Naive thymus-derived CD4-positive, alpha-beta T cell (primary cell): ENCODE measurements around the gene GLP1R. TPM values are rescaled to one million over a fixed set of nuclear protein-coding genes. Genes with fewer than 3 reads are reported as not detected.
A peak's percentile ranks its signal among the peaks of the same experiment; 100 is the strongest.

Source experiments
- ATAC-seq: fragments of 150-1000 bp; cut with Tn5 transposase; 2 replicates; pipeline ENCODE4 v1.10.0; 2021; ENCODE audit warnings: mild to moderate bottlenecking, moderate library complexity
- CTCF ChIA-PET: fragments of 350-600 bp; sonication (Branson Sonifier 250); formaldehyde crosslinking; loops from one replicate; lab custom pipeline; 2021; ENCODE audit warnings: antibody characterized with exemption; lab: Charles Lee
- POLR2A ChIA-PET: fragments of 350-600 bp; sonication (Branson Sonifier 250); formaldehyde crosslinking; loops from one replicate; lab custom pipeline; 2021; ENCODE audit warnings: antibody characterized with exemption, inconsistent platforms; lab: Charles Lee
- DNase-seq, 9 donors: peaks; one replicate each; pipeline versions ENCODE4 v3.0.0 to v3.0.0-alpha.2; 2020 to 2022; ENCODE audit warnings: mixed read lengths in 1 of 9
- H3K27ac ChIP-seq: one replicate; pipeline ENCODE4 v1.7.0; 2013; ENCODE audit warnings: mild to moderate bottlenecking, low read depth, low read length, moderate library complexity
- H3K27me3 ChIP-seq, 2 donors: one replicate each; pipeline ENCODE4 v1.7.0; 2013; ENCODE audit warnings: low read length in 2 of 2, mild to moderate bottlenecking in 2 of 2, moderate library complexity in 2 of 2; ENCODE audit not compliant: control insufficient read depth in 2 of 2, insufficient read depth in 2 of 2
- H3K36me3 ChIP-seq, 3 experiments: 1 replicate in 2 of 3; 2 replicates in 1 of 3; pipeline ENCODE4 v1.7.0; 2013; ENCODE audit warnings: low read length in 3 of 3, mild to moderate bottlenecking in 3 of 3, moderate library complexity in 1 of 3; ENCODE audit not compliant: insufficient read depth in 3 of 3, control insufficient read depth in 2 of 3
- H3K4me1 ChIP-seq, 2 donors: one replicate each; pipeline ENCODE4 v1.7.0; 2013; ENCODE audit warnings: low read length in 2 of 2, mild to moderate bottlenecking in 2 of 2, moderate library complexity in 1 of 2; ENCODE audit not compliant: control insufficient read depth in 2 of 2, insufficient read depth in 2 of 2
- H3K4me3 ChIP-seq: 2 replicates; pipeline ENCODE4 v1.7.0; 2013; ENCODE audit warnings: mild to moderate bottlenecking, low read length
- H3K9me3 ChIP-seq, 3 experiments: 1 replicate in 2 of 3; 2 replicates in 1 of 3; pipeline ENCODE4 v1.7.0; 2013; ENCODE audit warnings: low read length in 3 of 3; ENCODE audit not compliant: control insufficient read depth in 2 of 3
- H3K27ac Mint-ChIP-seq, 9 donors: one replicate each; pipeline ENCODE4 v1.8.0; 2020 to 2022; ENCODE audit warnings: mixed read lengths in 9 of 9, mild to moderate bottlenecking in 8 of 9, moderate library complexity in 5 of 9, inconsistent platforms in 2 of 9
- H3K27me3 Mint-ChIP-seq, 5 donors: one replicate each; pipeline ENCODE4 v1.8.0; 2021 to 2022; ENCODE audit warnings: mixed read lengths in 5 of 5, mild to moderate bottlenecking in 1 of 5
- H3K36me3 Mint-ChIP-seq, 5 donors: one replicate each; pipeline ENCODE4 v1.8.0; 2020 to 2022; ENCODE audit warnings: mixed read lengths in 5 of 5, mild to moderate bottlenecking in 3 of 5, inconsistent platforms in 1 of 5
- H3K4me1 Mint-ChIP-seq, 7 donors: one replicate each; pipeline ENCODE4 v1.8.0; 2020 to 2022; ENCODE audit warnings: mixed read lengths in 7 of 7, mild to moderate bottlenecking in 3 of 7, inconsistent platforms in 1 of 7
- H3K4me3 Mint-ChIP-seq, 10 donors: one replicate each; pipeline ENCODE4 v1.8.0; 2020 to 2022; ENCODE audit warnings: mild to moderate bottlenecking in 10 of 10, mixed read lengths in 10 of 10, moderate library complexity in 6 of 10, inconsistent platforms in 2 of 10
- H3K9me3 Mint-ChIP-seq, 11 donors: one replicate each; pipeline ENCODE4 v1.8.0; 2020 to 2022; ENCODE audit warnings: mixed read lengths in 11 of 11, mild to moderate bottlenecking in 4 of 11, inconsistent platforms in 1 of 11, moderate library complexity in 1 of 11
- intact Hi-C, 2 donors: fragments of 100-400 bp; cut with micrococcal nuclease; formaldehyde crosslinking; loops; one replicate each; pipeline ENCODE4 v1.15.1; 2023
- polyA plus RNA-seq, 2 donors: library from polyadenylated mRNA; unstranded; fragments of 300-500 nt; fragmentation: Illumina TruSeq; gene quantifications; one replicate each; pipeline ENCODE4 v1.2.3, GENCODE V29; 2021
- total RNA-seq, 6 experiments: library from RNA in 5 of 6; stranded (reverse) in 5 of 6; gene quantifications; 1 replicate in 5 of 6; 2 replicates in 1 of 6; pipeline ENCODE4 v1.2.3 and lab custom pipeline; 2021 to 2026

The GLP1R gene
- total and polyA plus RNA-seq, 7 experiments from 2014 or later = not detected

- peaks cover 0 to 1% (median 0%) of the 10 kb centered on the region in 11 donors for H3K9me3 Mint-ChIP-seq
- peaks cover 19 to 43% (median 36%) of the 10 kb centered on the region in 5 donors for H3K27me3 Mint-ChIP-seq
- Histone ChIP-seq H3K4me3 (no peak overlapping the region), H3K9me3 (no peaks in the 10 kb centered on the region), H3K27ac (no peak overlapping the region), H3K36me3 (no peaks in the 10 kb centered on the region), H3K4me1 (no peaks in the 10 kb centered on the region), H3K27me3 (no peaks in the 10 kb centered on the region)
- intact Hi-C loops = no loop called here
- no peaks in the 10 kb centered on the region for H3K36me3 Mint-ChIP-seq
- no peak overlapping the region for H3K4me3 Mint-ChIP-seq
- no peak overlapping the region for H3K27ac Mint-ChIP-seq
- DNase-seq (no peak), ATAC-seq (no peak)
- peaks cover 0 to 17% (median 0%) of the 10 kb centered on the region in 7 donors for H3K4me1 Mint-ChIP-seq
- CTCF ChIA-PET = no interaction called here
- POLR2A ChIA-PET = no interaction called here
These were observed 35.9 kb downstream of the GLP1R start for GRCh38 chr6:39084506-39084905.

DNA sequence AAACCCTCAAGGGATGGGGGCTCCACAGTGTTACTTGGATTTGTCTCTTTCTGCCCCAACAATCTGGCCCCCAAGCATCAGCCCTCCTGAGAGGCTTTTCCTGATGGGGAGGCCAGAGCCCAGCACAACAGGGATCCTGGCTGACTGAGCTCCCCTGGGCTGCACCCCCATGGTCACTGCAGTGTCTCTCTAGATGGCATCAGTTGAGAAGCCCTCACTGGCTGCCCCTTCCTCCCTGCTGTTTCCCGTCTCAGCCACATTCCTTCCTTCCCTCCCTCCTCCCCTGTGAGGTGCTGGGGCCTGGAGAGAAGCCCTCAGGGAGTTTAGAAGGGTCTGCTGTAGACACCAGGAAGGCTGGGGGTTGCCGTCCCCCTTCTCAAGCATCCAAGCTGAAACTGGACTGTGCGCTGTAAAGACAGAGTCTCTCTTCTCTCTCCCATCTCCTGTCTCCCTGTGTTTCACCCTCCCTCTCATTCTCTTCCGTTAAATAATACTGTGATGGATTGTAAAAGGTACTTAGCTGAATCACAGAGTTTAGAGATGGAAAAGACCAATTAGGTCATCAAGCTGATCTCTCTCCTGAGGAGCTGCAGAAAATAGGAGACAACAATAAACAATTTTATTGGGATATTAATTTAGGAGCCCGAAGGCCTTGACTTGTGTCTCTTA, 36.7 kb downstream of the GLP1R start:
- CTCF ChIA-PET = no interaction called here
- POLR2A ChIA-PET = no interaction called here
- H3K9me3 Mint-ChIP-seq = peaks cover 0 to 1% (median 0%) of the 10 kb centered on the region in 11 donors

DNA sequence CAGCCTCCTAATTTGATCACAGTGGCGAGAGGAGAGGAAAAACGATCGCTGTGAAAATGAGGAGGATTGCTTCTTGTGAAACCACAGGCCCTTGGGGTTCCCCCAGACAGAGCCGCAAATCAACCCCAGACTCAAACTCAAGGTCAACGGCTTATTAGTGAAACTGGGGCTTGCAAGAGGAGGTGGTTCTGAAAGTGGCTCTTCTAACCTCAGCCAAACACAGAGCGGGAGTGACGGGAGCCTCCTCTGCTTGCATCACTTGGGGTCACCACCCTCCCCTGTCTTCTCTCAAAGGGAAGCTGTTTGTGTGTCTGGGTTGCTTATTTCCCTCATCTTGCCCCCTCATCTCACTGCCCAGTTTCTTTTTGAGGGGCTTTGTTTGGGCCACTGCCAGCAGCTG, 37.7 kb downstream of the GLP1R start:
- intact Hi-C loops = no loop called here
- H3K27ac Mint-ChIP-seq = no peak overlapping the region
- no peaks in the 10 kb centered on the region for H3K9me3 ChIP-seq
- H3K4me1 Mint-ChIP-seq = peaks cover 0 to 17% (median 4%) of the 10 kb centered on the region in 7 donors
- no peaks in the 10 kb centered on the region for H3K4me1 ChIP-seq
- ChIA-PET POLR2A (no interaction called here), CTCF (no interaction called here)
- H3K4me3 Mint-ChIP-seq = no peak overlapping the region
- peaks cover 23 to 59% (median 45%) of the 10 kb centered on the region in 5 donors for H3K27me3 Mint-ChIP-seq
- H3K9me3 Mint-ChIP-seq = peaks cover 0 to 1% (median 0%) of the 10 kb centered on the region in 11 donors
- H3K4me3 ChIP-seq = no peak overlapping the region
- no peaks in the 10 kb centered on the region for H3K36me3 Mint-ChIP-seq
- H3K27me3 ChIP-seq = no peaks in the 10 kb centered on the region
- H3K27ac ChIP-seq = no peak overlapping the region
- DNase-seq (peak in 1 of 9 donors; percentile 50), ATAC-seq (peak; percentile 19)
- no peaks in the 10 kb centered on the region for H3K36me3 ChIP-seq

More for the DNA sequence above, 36.7 kb downstream of the GLP1R start:
- H3K27ac Mint-ChIP-seq = no peak overlapping the region
- H3K27ac ChIP-seq = no peak overlapping the region
- H3K4me3 ChIP-seq = no peak overlapping the region
- no peaks in the 10 kb centered on the region for H3K4me1 ChIP-seq
- H3K27me3 Mint-ChIP-seq = peaks cover 19 to 49% (median 36%) of the 10 kb centered on the region in 5 donors
- no peak overlapping the region for H3K4me3 Mint-ChIP-seq
- H3K36me3 ChIP-seq = no peaks in the 10 kb centered on the region
- peaks cover 0 to 17% (median under 1%) of the 10 kb centered on the region in 7 donors for H3K4me1 Mint-ChIP-seq
- intact Hi-C loops = no loop called here
- ATAC-seq (no peak), DNase-seq (no peak)
- H3K27me3 ChIP-seq = no peaks in the 10 kb centered on the region
- no peaks in the 10 kb centered on the region for H3K9me3 ChIP-seq
- H3K36me3 Mint-ChIP-seq = no peaks in the 10 kb centered on the region

DNA sequence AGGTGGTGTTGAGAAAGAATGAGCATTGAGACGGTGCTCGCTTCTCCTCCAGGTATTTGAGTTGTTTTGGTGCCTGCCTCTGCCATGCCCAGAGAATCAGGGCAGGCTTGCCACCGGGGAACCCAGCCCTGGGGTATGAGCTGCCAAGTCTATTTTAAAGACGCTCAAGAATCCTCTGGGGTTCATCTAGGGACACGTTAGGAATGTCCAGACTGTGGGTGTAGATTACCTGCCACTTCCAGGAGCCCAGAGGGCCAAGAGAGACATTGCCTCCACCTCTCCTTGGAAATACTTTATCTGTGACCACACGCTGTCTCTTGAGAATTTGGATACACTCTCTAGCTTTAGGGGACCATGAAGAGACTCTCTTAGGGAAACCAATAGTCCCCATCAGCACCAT, 38.1 kb downstream of the GLP1R start:
- peaks cover 23 to 63% (median 49%) of the 10 kb centered on the region in 5 donors for H3K27me3 Mint-ChIP-seq
- no peaks in the 10 kb centered on the region for H3K27me3 ChIP-seq
- no peak overlapping the region for H3K4me3 ChIP-seq
- intact Hi-C loops = no loop called here
- H3K4me3 Mint-ChIP-seq = no peak overlapping the region
- H3K36me3 ChIP-seq = no peaks in the 10 kb centered on the region
- POLR2A ChIA-PET = no interaction called here
- peaks cover 0 to 17% (median 4%) of the 10 kb centered on the region in 7 donors for H3K4me1 Mint-ChIP-seq
- CTCF ChIA-PET = no interaction called here
- no peak overlapping the region for H3K27ac ChIP-seq
- H3K4me1 ChIP-seq = no peaks in the 10 kb centered on the region
- no peak for ATAC-seq
- H3K36me3 Mint-ChIP-seq = no peaks in the 10 kb centered on the region
- no peaks in the 10 kb centered on the region for H3K9me3 ChIP-seq
- no peak overlapping the region for H3K27ac Mint-ChIP-seq
- peaks cover 0 to 1% (median 0%) of the 10 kb centered on the region in 11 donors for H3K9me3 Mint-ChIP-seq
- DNase-seq = no peak

- Mint-ChIP-seq H3K36me3 (no peaks in the 10 kb centered on the region), H3K27me3 (peaks cover 23 to 66% (median 49%) of the 10 kb centered on the region in 5 donors)
- H3K27me3 ChIP-seq = no peaks in the 10 kb centered on the region
These were observed 38.6 kb downstream of the GLP1R start for GRCh38 chr6:39087197-39087596.

DNA sequence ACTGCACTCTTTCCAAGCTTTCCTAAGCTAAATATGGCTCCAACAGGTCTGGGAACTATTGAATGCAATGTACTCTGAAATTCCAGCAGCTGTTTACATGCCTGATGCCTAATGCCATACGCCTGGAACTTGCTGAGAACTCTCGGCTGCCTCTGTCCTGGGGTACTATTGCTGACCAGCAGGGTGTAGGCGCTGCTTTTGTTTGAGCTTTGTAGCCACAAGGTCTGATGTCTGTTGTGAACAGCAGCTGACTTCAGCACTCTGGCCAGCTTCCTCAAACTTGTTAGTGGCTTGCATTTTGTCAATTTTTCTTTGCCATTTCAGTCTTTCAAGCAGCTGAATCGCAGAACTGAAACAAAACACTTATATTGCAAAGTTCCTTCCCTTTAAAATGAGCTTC, 39.8 kb downstream of the GLP1R start:
- intact Hi-C loops = loop anchor here in 1 of 2 donors (1.0 kb wide), 1 partner anchor 215 kb away; no protein-coding TSS in a partner anchor
- Mint-ChIP-seq H3K36me3 (peaks cover 0 to 4% (median 0%) of the 10 kb centered on the region in 5 donors), H3K4me1 (peaks cover 0 to 17% (median 4%) of the 10 kb centered on the region in 7 donors), H3K27ac (peak overlapping the region in 1 of 9 donors; percentile 17), H3K9me3 (peaks cover 0 to 1% (median 0%) of the 10 kb centered on the region in 11 donors), H3K27me3 (peaks cover 23 to 69% (median 49%) of the 10 kb centered on the region in 5 donors), H3K4me3 (no peak overlapping the region)
- no peaks in the 10 kb centered on the region for H3K27me3 ChIP-seq
- peak; percentile 54 for ATAC-seq
- no peak overlapping the region for H3K4me3 ChIP-seq
- H3K9me3 ChIP-seq = no peaks in the 10 kb centered on the region
- CTCF ChIA-PET = interaction anchor here (0.6 kb wide), 1 partner anchor 102 kb away, joined by 3 read pairs; no protein-coding TSS in a partner anchor
- peak in 3 of 9 donors; percentile 6 to 15 (median 8) for DNase-seq
- H3K27ac ChIP-seq = no peak overlapping the region
- POLR2A ChIA-PET = no interaction called here
- no peaks in the 10 kb centered on the region for H3K4me1 ChIP-seq
- H3K36me3 ChIP-seq = no peaks in the 10 kb centered on the region

More at GRCh38 chr6:39087197-39087596, 38.6 kb downstream of the GLP1R start:
- intact Hi-C loops = no loop called here
- Histone ChIP-seq H3K4me1 (no peaks in the 10 kb centered on the region), H3K36me3 (no peaks in the 10 kb centered on the region), H3K4me3 (no peak overlapping the region), H3K9me3 (no peaks in the 10 kb centered on the region), H3K27ac (no peak overlapping the region)
- ChIA-PET POLR2A (no interaction called here), CTCF (no interaction called here)
- DNase-seq = no peak
- no peak overlapping the region for H3K27ac Mint-ChIP-seq
- H3K9me3 Mint-ChIP-seq = peaks cover 0 to 1% (median 0%) of the 10 kb centered on the region in 11 donors
- peaks cover 0 to 17% (median 4%) of the 10 kb centered on the region in 7 donors for H3K4me1 Mint-ChIP-seq
- H3K4me3 Mint-ChIP-seq = no peak overlapping the region
- ATAC-seq = no peak
